ENCODE data around the gene TRA2B.

Gene TRA2B

DNA sequence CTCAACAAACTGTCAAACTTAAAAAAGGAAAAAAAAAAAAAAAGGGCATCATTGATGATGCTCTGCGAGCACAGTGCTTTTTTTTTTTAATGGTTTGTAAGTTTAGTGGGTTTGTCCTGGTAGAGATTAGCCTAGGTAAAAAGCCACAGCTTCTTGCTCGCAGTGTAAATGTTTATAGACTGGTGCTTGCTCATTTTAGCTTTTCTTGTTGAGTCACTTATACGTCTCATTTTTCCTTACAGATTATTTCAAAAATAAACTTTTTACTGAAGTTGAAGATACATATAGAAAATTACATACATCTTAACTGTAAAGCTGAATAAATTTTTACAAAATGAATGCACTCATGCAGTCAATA, 16.5 kb upstream of the TRA2B start:
- no CpG with 5 or more reads among the region's 3 CpGs for whole genome bisulfite sequencing (ENCODE audit: extremely low coverage, insufficient coverage, insufficient read length)
- no peak overlapping the region for H2BK120ac ChIP-seq (ENCODE audit: insufficient read depth, low read length, poor library complexity)
- DNase-seq, result no peak

DNA sequence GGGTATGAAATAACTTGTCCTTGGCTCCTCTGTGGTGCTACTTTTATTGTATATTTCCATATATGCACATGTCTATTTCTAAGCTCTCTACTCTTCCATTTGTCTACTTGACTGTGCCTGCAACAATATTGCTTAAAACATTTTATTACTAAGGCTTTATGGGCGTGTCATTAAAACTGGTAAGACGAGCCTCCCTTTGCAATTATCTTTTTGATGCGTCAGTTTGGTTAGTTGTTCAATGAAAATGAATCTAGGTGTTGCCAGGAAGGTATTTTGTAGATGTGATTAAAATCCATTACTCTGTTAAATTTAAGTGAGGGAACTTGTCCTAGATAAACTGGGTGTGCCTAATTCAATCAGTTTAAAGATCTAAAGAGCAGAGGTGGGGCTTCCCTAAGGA, 12.9 kb upstream of the TRA2B start:
- no peak overlapping the region for H3K27ac ChIP-seq (ENCODE audit: low read depth, low read length)
- no peak overlapping the region for H3K18ac ChIP-seq (ENCODE audit: low read length)
- no peak overlapping the region for H3K9ac ChIP-seq (ENCODE audit: low read length)
- no peak overlapping the region for H4K8ac ChIP-seq (ENCODE audit: low read depth, low read length)
- no peak overlapping the region for H2AFZ ChIP-seq (ENCODE audit: insufficient read depth, low read length, poor library complexity)
- H3K79me2 ChIP-seq (ENCODE audit: control insufficient read depth, insufficient read depth, low read length, poor library complexity), result no peaks in the 10 kb centered on the region
- H2BK12ac ChIP-seq (ENCODE audit: low read length), result no peak overlapping the region
- no peak overlapping the region for H2AK5ac ChIP-seq (ENCODE audit: low read length)
- no peak overlapping the region for H3K14ac ChIP-seq (ENCODE audit: low read length)
- no peak overlapping the region for H3K4ac ChIP-seq (ENCODE audit: low read depth, low read length)
- no peaks in the 10 kb centered on the region for H3K36me3 ChIP-seq (ENCODE audit: control insufficient read depth in 1 of 2, insufficient read depth in 2 of 2, low read length in 2 of 2)
- H3K9me3 ChIP-seq (ENCODE audit: insufficient read depth, low read depth, low read length), result peaks cover 1% of the 10 kb centered on the region
- H3K23ac ChIP-seq (ENCODE audit: low read length), result no peak overlapping the region
- H4K91ac ChIP-seq (ENCODE audit: low read depth, low read length), result no peak overlapping the region
- no peak overlapping the region for H3K4me2 ChIP-seq (ENCODE audit: low read length)
- no peak overlapping the region for H3K4me3 ChIP-seq (ENCODE audit: low read depth, low read length)
- H2BK5ac ChIP-seq (ENCODE audit: low read depth, low read length, poor library complexity), result no peak overlapping the region
- no peaks in the 10 kb centered on the region for H3K79me1 ChIP-seq (ENCODE audit: low read length)
- WGBS (ENCODE audit: extremely low coverage, insufficient coverage, insufficient read length), result no CpG with 5 or more reads among the region's 3 CpGs
- H4K12ac ChIP-seq (ENCODE audit: low read depth, low read length), result no peak overlapping the region
- no peak for DNase-seq
- H3K27me3 ChIP-seq (ENCODE audit: insufficient read depth, low read length), result no peaks in the 10 kb centered on the region
- H3K4me1 ChIP-seq (ENCODE audit: control insufficient read depth in 1 of 2, insufficient read depth in 2 of 2, low read length in 2 of 2), result no peaks in the 10 kb centered on the region
- H2BK120ac ChIP-seq (ENCODE audit: insufficient read depth, low read length, poor library complexity), result no peak overlapping the region

More for the DNA sequence above, 16.5 kb upstream of the TRA2B start:
- Histone ChIP-seq H3K9ac (ENCODE audit: low read length) (no peak overlapping the region), H4K12ac (ENCODE audit: low read depth, low read length) (no peak overlapping the region), H3K79me2 (ENCODE audit: control insufficient read depth, insufficient read depth, low read length, poor library complexity) (no peaks in the 10 kb centered on the region), H2AFZ (ENCODE audit: insufficient read depth, low read length, poor library complexity) (no peak overlapping the region), H2BK5ac (ENCODE audit: low read depth, low read length, poor library complexity) (no peak overlapping the region), H3K14ac (ENCODE audit: low read length) (no peak overlapping the region), H4K8ac (ENCODE audit: low read depth, low read length) (no peak overlapping the region), H3K4ac (ENCODE audit: low read depth, low read length) (no peak overlapping the region), H2BK12ac (ENCODE audit: low read length) (no peak overlapping the region), H3K4me3 (ENCODE audit: low read depth, low read length) (no peak overlapping the region), H3K27ac (ENCODE audit: low read depth, low read length) (no peak overlapping the region), H3K18ac (ENCODE audit: low read length) (no peak overlapping the region), H3K79me1 (ENCODE audit: low read length) (no peaks in the 10 kb centered on the region), H3K9me3 (ENCODE audit: insufficient read depth, low read depth, low read length) (peaks cover 3% of the 10 kb centered on the region), H3K4me1 (ENCODE audit: control insufficient read depth in 1 of 2, insufficient read depth in 2 of 2, low read length in 2 of 2) (no peaks in the 10 kb centered on the region), H4K91ac (ENCODE audit: low read depth, low read length) (no peak overlapping the region), H2AK5ac (ENCODE audit: low read length) (no peak overlapping the region), H3K27me3 (ENCODE audit: insufficient read depth, low read length) (no peaks in the 10 kb centered on the region), H3K4me2 (ENCODE audit: low read length) (no peak overlapping the region), H3K36me3 (ENCODE audit: control insufficient read depth in 1 of 2, insufficient read depth in 2 of 2, low read length in 2 of 2) (no peaks in the 10 kb centered on the region), H3K23ac (ENCODE audit: low read length) (no peak overlapping the region)

- no peak overlapping the region for H2AFZ ChIP-seq (ENCODE audit: insufficient read depth, low read length, poor library complexity)
- no peaks in the 10 kb centered on the region for H3K79me2 ChIP-seq (ENCODE audit: control insufficient read depth, insufficient read depth, low read length, poor library complexity)
- no peak overlapping the region for H4K91ac ChIP-seq (ENCODE audit: low read depth, low read length)
- no peak for DNase-seq
- no peak overlapping the region for H3K4ac ChIP-seq (ENCODE audit: low read depth, low read length)
- peaks cover 1% of the 10 kb centered on the region for H3K9me3 ChIP-seq (ENCODE audit: insufficient read depth, low read depth, low read length)
- no peak overlapping the region for H3K4me2 ChIP-seq (ENCODE audit: low read length)
- no peak overlapping the region for H3K18ac ChIP-seq (ENCODE audit: low read length)
- no peak overlapping the region for H3K23ac ChIP-seq (ENCODE audit: low read length)
- H2BK12ac ChIP-seq (ENCODE audit: low read length), result no peak overlapping the region
- H2BK120ac ChIP-seq (ENCODE audit: insufficient read depth, low read length, poor library complexity), result no peak overlapping the region
- H4K12ac ChIP-seq (ENCODE audit: low read depth, low read length), result no peak overlapping the region
- H3K4me3 ChIP-seq (ENCODE audit: low read depth, low read length), result no peak overlapping the region
- no peak overlapping the region for H3K27ac ChIP-seq (ENCODE audit: low read depth, low read length)
- no peak overlapping the region for H4K8ac ChIP-seq (ENCODE audit: low read depth, low read length)
- H3K36me3 ChIP-seq (ENCODE audit: control insufficient read depth in 1 of 2, insufficient read depth in 2 of 2, low read length in 2 of 2), result no peaks in the 10 kb centered on the region
- H3K79me1 ChIP-seq (ENCODE audit: low read length), result no peaks in the 10 kb centered on the region
- H2AK5ac ChIP-seq (ENCODE audit: low read length), result no peak overlapping the region
- no peaks in the 10 kb centered on the region for H3K27me3 ChIP-seq (ENCODE audit: insufficient read depth, low read length)
- H2BK5ac ChIP-seq (ENCODE audit: low read depth, low read length, poor library complexity), result no peak overlapping the region
- H3K4me1 ChIP-seq (ENCODE audit: control insufficient read depth in 1 of 2, insufficient read depth in 2 of 2, low read length in 2 of 2), result no peaks in the 10 kb centered on the region
- no peak overlapping the region for H3K14ac ChIP-seq (ENCODE audit: low read length)
- H3K9ac ChIP-seq (ENCODE audit: low read length), result no peak overlapping the region
- whole genome bisulfite sequencing (ENCODE audit: extremely low coverage, insufficient coverage, insufficient read length), result no CpG with 5 or more reads among the region's 6 CpGs
These were observed 11.7 kb upstream of the TRA2B start for GRCh38 chr3:185949515-185949914.

DNA sequence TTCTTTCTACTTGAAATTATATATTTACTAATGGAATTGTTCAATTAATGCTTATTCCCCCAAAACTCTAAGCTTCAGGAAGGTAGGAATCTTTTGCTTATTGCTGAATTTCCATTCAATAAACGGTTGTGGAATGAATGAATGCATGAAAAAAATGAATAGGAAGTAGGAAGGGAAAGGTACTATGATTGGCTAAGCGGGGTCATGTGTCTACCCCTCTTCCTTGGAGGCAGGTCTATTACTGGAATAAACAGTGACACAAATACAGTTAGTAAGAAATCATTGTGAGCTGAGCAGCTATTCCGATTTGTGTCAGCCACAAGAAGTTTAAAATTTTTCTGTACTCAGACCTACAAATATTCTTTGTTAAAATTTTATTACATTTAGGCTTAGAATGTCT, 10.5 kb upstream of the TRA2B start:
- WGBS (ENCODE audit: extremely low coverage, insufficient coverage, insufficient read length), result no CpG with 5 or more reads among the region's 3 CpGs
- Histone ChIP-seq H3K79me1 (ENCODE audit: low read length) (no peaks in the 10 kb centered on the region), H3K36me3 (ENCODE audit: control insufficient read depth in 1 of 2, insufficient read depth in 2 of 2, low read length in 2 of 2) (no peaks in the 10 kb centered on the region), H4K91ac (ENCODE audit: low read depth, low read length) (no peak overlapping the region), H4K12ac (ENCODE audit: low read depth, low read length) (no peak overlapping the region), H3K27ac (ENCODE audit: low read depth, low read length) (no peak overlapping the region), H3K23ac (ENCODE audit: low read length) (no peak overlapping the region), H3K4me1 (ENCODE audit: control insufficient read depth in 1 of 2, insufficient read depth in 2 of 2, low read length in 2 of 2) (peaks cover 1% of the 10 kb centered on the region in 2 experiments), H3K4me2 (ENCODE audit: low read length) (no peak overlapping the region), H2BK12ac (ENCODE audit: low read length) (no peak overlapping the region), H2BK120ac (ENCODE audit: insufficient read depth, low read length, poor library complexity) (no peak overlapping the region), H4K8ac (ENCODE audit: low read depth, low read length) (no peak overlapping the region), H2AFZ (ENCODE audit: insufficient read depth, low read length, poor library complexity) (no peak overlapping the region), H2BK5ac (ENCODE audit: low read depth, low read length, poor library complexity) (no peak overlapping the region), H3K18ac (ENCODE audit: low read length) (no peak overlapping the region), H3K4me3 (ENCODE audit: low read depth, low read length) (no peak overlapping the region), H3K9me3 (ENCODE audit: insufficient read depth, low read depth, low read length) (peaks cover 1% of the 10 kb centered on the region), H3K27me3 (ENCODE audit: insufficient read depth, low read length) (no peaks in the 10 kb centered on the region), H3K9ac (ENCODE audit: low read length) (no peak overlapping the region), H3K4ac (ENCODE audit: low read depth, low read length) (no peak overlapping the region), H3K79me2 (ENCODE audit: control insufficient read depth, insufficient read depth, low read length, poor library complexity) (no peaks in the 10 kb centered on the region), H2AK5ac (ENCODE audit: low read length) (no peak overlapping the region), H3K14ac (ENCODE audit: low read length) (no peak overlapping the region)
- DNase-seq, result no peak
